ENCODE results near the gene SMC5.

GRCh38 chr9:70362952-70363351 lies 104.2 kb downstream of the SMC5 start:
- TF ChIP-seq CTCF (IDR thresholded peaks at IDR 0.05) (no peak), EZH2 (IDR thresholded peaks at IDR 0.05; ENCODE audit: borderline replicate concordance, insufficient read depth, low read depth, low read length, poor library complexity, severe bottlenecking) (no peak)
